HL-60 (cell line): ENCODE measurements around the gene DPH3.

Experiments used
- DNase-seq, 2 experiments: peaks; one replicate each; pipeline ENCODE4 v3.0.0-alpha.2; 2010 to 2020; ENCODE audit warnings: low read depth in 1 of 2, low spot score in 1 of 2
- H3K27ac ChIP-seq: fragments of 250-450 bp; sonication (Bioruptor Pico); replicated peaks from 2 replicates; pipeline ENCODE4 v1.5.1; 2020; ENCODE audit warnings: mild to moderate bottlenecking, moderate library complexity
- H3K27me3 ChIP-seq: fragments of 250-450 bp; sonication (Bioruptor Pico); 2 replicates; pipeline ENCODE4 v1.5.1; 2021; ENCODE audit warnings: mild to moderate bottlenecking, moderate library complexity; ENCODE audit not compliant: insufficient read depth, poor library complexity, severe bottlenecking
- H3K4me3 ChIP-seq: replicated peaks from 2 replicates; pipeline ENCODE4 v1.5.1; 2011; ENCODE audit warnings: mild to moderate bottlenecking, control low read depth, low read length; ENCODE audit not compliant: insufficient read depth
- CTCF ChIP-seq: IDR thresholded peaks from one replicate; pipeline ENCODE4 v1.5.1; 2011; ENCODE audit warnings: low read length, control low read depth, inconsistent platforms; ENCODE audit not compliant: insufficient read depth
- GABPA ChIP-seq: IDR thresholded peaks from 2 replicates; pipeline ENCODE4 v1.6.1; 2012; ENCODE audit warnings: low read depth
- POLR2AphosphoS5 ChIP-seq: IDR thresholded peaks from 2 replicates; pipeline ENCODE4 v1.6.1; 2012; ENCODE audit warnings: low read depth
- REST ChIP-seq: IDR thresholded peaks from 2 replicates; pipeline ENCODE4 v1.6.1; 2012; ENCODE audit warnings: low read depth; ENCODE audit not compliant: insufficient replicate concordance
- SPI1 ChIP-seq: IDR thresholded peaks from 2 replicates; pipeline ENCODE4 v1.6.1; 2012; ENCODE audit warnings: low read depth, mild to moderate bottlenecking, borderline replicate concordance

DPH3 gene

GRCh38 chr3:16252988-16253387, 11.8 kb downstream of the DPH3 start:
- Histone ChIP-seq H3K4me3 (no peak overlapping the region), H3K27me3 (no peaks in the 10 kb centered on the region), H3K27ac (peak overlapping the region; percentile 78)
- no peak for DNase-seq
- TF ChIP-seq GABPA, result no peak
- TF ChIP-seq SPI1, result no peak
- TF ChIP-seq CTCF, result no peak
- no peak for TF ChIP-seq POLR2AphosphoS5
- no peak for TF ChIP-seq REST

- H3K27me3 ChIP-seq, result no peaks in the 10 kb centered on the region
- DNase-seq, result no peak
- TF ChIP-seq REST (no peak), GABPA (no peak), CTCF (no peak), SPI1 (no peak), POLR2AphosphoS5 (no peak)
- H3K27ac ChIP-seq, result peak overlapping the region; percentile 78
- H3K4me3 ChIP-seq, result no peak overlapping the region
Observed at GRCh38 chr3:16252243-16252978, 12.3 kb downstream of the DPH3 start.

GRCh38 chr3:16251316-16252085, 13.2 kb downstream of the DPH3 start:
- no peak overlapping the region for H3K27ac ChIP-seq
- no peaks in the 10 kb centered on the region for H3K27me3 ChIP-seq
- DNase-seq, result no peak
- TF ChIP-seq GABPA, result no peak
- no peak for TF ChIP-seq REST
- no peak for TF ChIP-seq CTCF
- TF ChIP-seq POLR2AphosphoS5, result no peak
- TF ChIP-seq SPI1, result no peak
- H3K4me3 ChIP-seq, result no peak overlapping the region
